ENCODE measurements around the gene TMEM179B. TPM values are rescaled to one million over a fixed set of nuclear protein-coding genes. Genes with fewer than 3 reads are reported as not detected.

TMEM179B gene
- total RNA-seq, 2 experiments from 2014 or later = 48.7 to 52.2 TPM

GRCh38 chr11:62794201-62794775, 7.1 kb downstream of the TMEM179B start:
- Mint-ChIP-seq H3K27ac (no peak overlapping the region), H3K4me3 (no peak overlapping the region), H3K9me3 (no peaks in the 10 kb centered on the region), H3K4me1 (peaks cover 29% of the 10 kb centered on the region), H3K27me3 (no peaks in the 10 kb centered on the region), H3K36me3 (peaks cover 37% of the 10 kb centered on the region)
- POLR2A ChIA-PET = interaction anchor here (0.8 to 2.3 kb wide), 7 partner anchors 10 to 67 kb away, joined by 3 to 11 read pairs (median 7); partner anchors contain the start of genes HNRNPUL2, NXF1, TEX54 and ZBTB3
- DNase-seq (no peak), ATAC-seq (ENCODE audit: low read depth) (no peak)

- POLR2A ChIA-PET = interaction anchor here (0.8 to 1.6 kb wide), 3 partner anchors 36 to 59 kb away, joined by 3 to 4 read pairs (median 4); no protein-coding TSS in a partner anchor
- H3K4me1 Mint-ChIP-seq = peaks cover 14% of the 10 kb centered on the region
- no peak overlapping the region for H3K27ac Mint-ChIP-seq
- no peak overlapping the region for H3K4me3 Mint-ChIP-seq
- peaks cover 42% of the 10 kb centered on the region for H3K36me3 Mint-ChIP-seq
- DNase-seq (no peak), ATAC-seq (ENCODE audit: low read depth) (no peak)
- H3K27me3 Mint-ChIP-seq = no peaks in the 10 kb centered on the region
- H3K9me3 Mint-ChIP-seq = no peaks in the 10 kb centered on the region
These were observed 9.1 kb downstream of the TMEM179B start for GRCh38 chr11:62796281-62796680.

DNA sequence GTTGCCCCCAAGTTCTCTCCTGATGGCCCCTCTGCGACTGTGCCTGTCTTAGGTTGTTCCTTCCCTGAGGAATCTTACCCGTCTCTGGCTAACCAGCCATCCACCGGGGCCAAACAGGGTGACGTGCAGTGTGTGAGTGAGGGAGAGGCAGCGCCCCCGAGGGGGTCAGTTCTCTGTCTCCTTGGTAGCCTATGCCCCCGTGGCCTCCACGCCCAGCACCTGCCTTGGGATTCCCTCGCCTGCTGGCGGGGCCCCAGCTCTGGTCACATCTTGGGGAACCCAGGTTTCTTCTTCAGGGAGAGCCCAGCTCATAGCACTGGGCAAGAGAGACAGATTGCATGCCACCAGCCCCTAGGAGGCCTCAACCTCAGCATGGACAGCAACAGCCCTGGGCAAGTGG, 12.3 kb downstream of the TMEM179B start:
- peak overlapping the region; percentile 42 for H3K27ac Mint-ChIP-seq

DNA sequence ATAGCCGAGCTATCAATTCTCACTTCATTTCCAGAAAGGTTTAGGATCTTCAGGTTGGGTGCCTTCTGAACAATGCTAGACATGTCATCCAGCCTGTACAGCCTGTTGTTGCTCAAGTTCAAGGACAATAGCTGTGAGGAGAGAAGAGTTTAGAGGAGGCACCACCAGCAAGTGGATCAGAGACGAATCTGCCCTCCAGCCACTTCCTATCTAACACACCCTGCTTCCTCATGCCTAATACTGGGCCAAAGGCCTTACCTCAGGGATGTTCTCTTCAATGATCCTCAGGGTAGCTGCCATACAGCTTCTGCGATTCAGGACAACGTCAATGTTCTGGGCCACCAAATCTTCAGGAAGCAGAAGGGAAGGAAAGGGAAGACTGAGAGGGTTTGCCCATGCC, 13.9 kb downstream of the TMEM179B start:
- no peaks in the 10 kb centered on the region for H3K27me3 Mint-ChIP-seq
- no peak overlapping the region for H3K4me3 Mint-ChIP-seq
- no peak overlapping the region for H3K27ac Mint-ChIP-seq
- ATAC-seq (ENCODE audit: low read depth) (no peak), DNase-seq (no peak)
- peaks cover 26% of the 10 kb centered on the region for H3K4me1 Mint-ChIP-seq
- no peaks in the 10 kb centered on the region for H3K9me3 Mint-ChIP-seq
- H3K36me3 Mint-ChIP-seq = peaks cover 34% of the 10 kb centered on the region
- POLR2A ChIA-PET = interaction anchor here (1.1 to 9.0 kb wide), 6 partner anchors 8 to 61 kb away, joined by 5 to 98 read pairs (median 10); partner anchors contain the start of genes TMEM179B and WDR74

More for the DNA sequence above, 12.3 kb downstream of the TMEM179B start:
- no peaks in the 10 kb centered on the region for H3K27me3 Mint-ChIP-seq
- H3K9me3 Mint-ChIP-seq = no peaks in the 10 kb centered on the region
- POLR2A ChIA-PET = interaction anchor here (2.1 kb wide), 1 partner anchor 12 kb away, joined by 14 read pairs; the partner anchor contains the start of gene TMEM179B
- no peak for DNase-seq
- no peak for ATAC-seq (ENCODE audit: low read depth)
- peaks cover 41% of the 10 kb centered on the region for H3K36me3 Mint-ChIP-seq
- peaks cover 25% of the 10 kb centered on the region for H3K4me1 Mint-ChIP-seq
- H3K4me3 Mint-ChIP-seq = no peak overlapping the region

DNA sequence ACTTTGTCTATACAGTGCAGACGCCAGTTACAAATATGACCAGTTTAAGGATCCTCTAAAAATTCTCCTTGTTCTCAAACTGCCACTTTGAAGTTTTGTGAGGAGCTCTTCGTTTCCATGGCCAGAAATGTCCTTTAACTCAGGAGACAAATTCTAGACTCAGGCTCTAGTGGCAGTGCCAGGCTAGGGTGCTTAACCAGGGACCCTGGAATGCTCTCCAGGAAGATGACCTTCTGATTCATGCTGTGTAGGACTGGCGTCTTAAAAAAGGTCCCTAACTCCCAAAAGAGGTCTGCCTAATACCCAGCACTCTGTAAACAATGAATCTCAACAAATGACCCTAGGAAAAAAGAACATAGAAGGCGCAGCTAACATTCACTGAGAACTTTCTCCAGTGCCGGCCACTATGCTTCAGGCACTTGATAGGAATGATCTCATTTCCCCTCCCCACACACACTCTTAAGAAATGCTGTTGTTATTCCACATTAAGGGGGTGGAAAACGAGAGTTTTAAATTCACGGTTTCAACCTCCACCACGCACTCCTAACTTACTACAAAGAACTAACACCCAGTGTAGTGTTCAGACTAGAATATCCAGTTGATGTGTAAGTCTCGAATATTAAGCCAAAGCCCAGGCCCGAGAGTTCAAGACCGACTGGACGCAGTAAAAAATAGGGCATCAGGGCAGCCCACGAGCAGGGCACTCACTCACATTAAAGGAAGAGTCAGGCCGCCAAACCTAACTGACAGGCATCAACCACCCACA, 17.3 kb downstream of the TMEM179B start:
- Mint-ChIP-seq H3K4me3 (peak overlapping the region; percentile 99), H3K9me3 (no peaks in the 10 kb centered on the region), H3K36me3 (peaks cover 23% of the 10 kb centered on the region), H3K27ac (peak overlapping the region; percentile 95), H3K4me1 (peaks cover 33% of the 10 kb centered on the region), H3K27me3 (no peaks in the 10 kb centered on the region)
- no peak for DNase-seq
- ATAC-seq (ENCODE audit: low read depth) = no peak
- POLR2A ChIA-PET = interaction anchor here (0.5 to 9.0 kb wide), 11 partner anchors 10 to 136 kb away, joined by 3 to 98 read pairs (median 5); partner anchors contain the start of genes POLR2G, STX5, TMEM179B and WDR74

DNA sequence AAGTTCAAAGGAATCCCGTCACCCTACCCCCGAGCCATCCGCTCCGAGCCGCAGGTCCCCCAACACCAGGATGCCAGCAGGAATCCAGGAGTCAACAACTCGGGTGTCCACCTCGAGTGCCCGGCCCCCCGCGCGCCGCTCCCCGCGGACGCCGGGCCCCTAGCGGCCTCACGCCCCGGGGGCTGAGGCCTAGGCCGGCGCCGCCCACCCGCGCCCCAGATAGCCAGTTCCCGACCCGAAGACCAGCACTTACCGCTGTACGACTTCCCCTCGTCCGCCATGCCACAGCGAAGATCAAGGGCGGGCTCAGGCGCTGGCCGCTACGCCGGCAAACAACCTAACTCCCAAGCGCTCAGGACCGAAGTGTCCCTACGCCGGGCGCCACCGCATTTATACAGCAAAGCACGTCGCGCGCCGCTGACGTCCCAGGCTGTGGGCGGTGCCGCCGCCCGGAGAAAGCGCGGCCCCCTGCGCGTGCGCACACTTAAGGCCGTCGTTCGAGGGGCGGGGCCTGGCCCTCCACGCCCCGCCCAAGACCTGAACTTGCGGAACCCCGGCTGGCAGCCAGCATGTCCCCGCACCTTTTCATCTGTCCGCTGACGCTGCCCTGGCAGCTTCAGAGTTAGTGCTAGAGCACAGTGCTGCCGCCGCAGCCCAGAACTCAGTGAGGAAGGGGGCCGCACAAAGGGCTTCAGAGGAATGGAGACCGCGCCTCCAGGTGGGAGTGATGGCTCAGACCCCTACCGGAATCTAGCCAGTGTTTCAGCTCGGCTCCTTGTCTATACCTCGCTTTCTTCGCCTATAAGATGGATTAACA, 18.1 kb downstream of the TMEM179B start, which contains the start of gene NXF1:
NXF1 (minus strand) TSS at position 365 of the 817 bp plus-strand sequence; CDS start at position 281, 84 bp downstream.
- POLR2A ChIA-PET = interaction anchor here (0.5 to 9.0 kb wide), 19 partner anchors 9 to 166 kb away, joined by 3 to 98 read pairs (median 8); partner anchors contain the start of genes GNG3, HNRNPUL2, SLC3A2 and STX5
- no peaks in the 10 kb centered on the region for H3K27me3 Mint-ChIP-seq
- H3K36me3 Mint-ChIP-seq = peaks cover 19% of the 10 kb centered on the region
- H3K9me3 Mint-ChIP-seq = no peaks in the 10 kb centered on the region
- peak within 1 kb of the TSS; percentile 99 for H3K27ac Mint-ChIP-seq
- H3K4me1 Mint-ChIP-seq = peaks cover 33% of the 10 kb centered on the region
- DNase-seq (peak; percentile 100), ATAC-seq (ENCODE audit: low read depth) (peak; percentile 83)
- peak within 1 kb of the TSS; percentile 99 for H3K4me3 Mint-ChIP-seq

GRCh38 chr11:62805961-62806441, 18.8 kb downstream of the TMEM179B start:
- DNase-seq (no peak), ATAC-seq (ENCODE audit: low read depth) (peak; percentile 5)
- Mint-ChIP-seq H3K9me3 (no peaks in the 10 kb centered on the region), H3K27ac (peak overlapping the region; percentile 99), H3K27me3 (no peaks in the 10 kb centered on the region), H3K4me1 (peaks cover 33% of the 10 kb centered on the region), H3K4me3 (peak overlapping the region; percentile 99), H3K36me3 (peaks cover 16% of the 10 kb centered on the region)
- POLR2A ChIA-PET = interaction anchor here (0.5 to 9.0 kb wide), 19 partner anchors 9 to 166 kb away, joined by 3 to 98 read pairs (median 8); partner anchors contain the start of genes GNG3, HNRNPUL2, SLC3A2 and STX5

DNA sequence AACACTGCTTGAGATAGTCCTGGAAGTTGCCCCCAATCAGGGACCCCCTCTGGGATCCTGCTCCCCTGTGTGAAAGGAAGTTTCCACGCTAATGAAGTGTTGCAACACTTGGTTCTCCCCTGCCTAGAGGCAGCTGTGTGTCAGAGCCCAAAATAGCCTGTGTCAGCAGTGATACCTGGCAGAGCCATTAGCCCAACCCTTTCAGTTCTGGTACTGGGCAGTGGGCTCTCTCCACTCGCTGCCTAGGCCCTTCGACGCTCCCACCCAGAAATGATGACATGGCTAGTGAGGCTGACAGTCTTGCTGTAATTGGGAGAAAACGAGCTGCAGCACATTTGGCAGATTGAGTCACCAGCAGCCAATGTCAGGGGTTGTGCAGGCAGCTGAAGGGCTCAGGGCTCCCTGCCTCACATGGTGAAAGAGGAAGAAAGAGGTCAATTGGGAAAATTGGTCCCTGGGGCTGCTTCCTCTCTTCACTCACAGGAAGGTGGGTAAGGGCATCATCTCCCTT, 19.5 kb downstream of the TMEM179B start:
- H3K4me3 Mint-ChIP-seq = peak overlapping the region; percentile 99
- H3K9me3 Mint-ChIP-seq = no peaks in the 10 kb centered on the region
- DNase-seq = no peak
- no peaks in the 10 kb centered on the region for H3K27me3 Mint-ChIP-seq
- peaks cover 11% of the 10 kb centered on the region for H3K36me3 Mint-ChIP-seq
- H3K4me1 Mint-ChIP-seq = peaks cover 30% of the 10 kb centered on the region
- POLR2A ChIA-PET = interaction anchor here (0.8 to 9.0 kb wide), 16 partner anchors 10 to 135 kb away, joined by 3 to 98 read pairs (median 8); partner anchors contain the start of genes HNRNPUL2, POLR2G, SLC3A2 and STX5
- H3K27ac Mint-ChIP-seq = peak overlapping the region; percentile 78
- ATAC-seq (ENCODE audit: low read depth) = no peak

GRCh38 chr11:62810748-62811147, 23.5 kb downstream of the TMEM179B start:
- H3K27me3 Mint-ChIP-seq = no peaks in the 10 kb centered on the region
- POLR2A ChIA-PET = interaction anchor here (1.0 kb wide), 1 partner anchor 30 kb away, joined by 4 read pairs; no protein-coding TSS in a partner anchor
- H3K9me3 Mint-ChIP-seq = no peaks in the 10 kb centered on the region
- peaks cover 3% of the 10 kb centered on the region for H3K36me3 Mint-ChIP-seq
- ATAC-seq (ENCODE audit: low read depth) = no peak
- no peak overlapping the region for H3K27ac Mint-ChIP-seq
- H3K4me1 Mint-ChIP-seq = peaks cover 11% of the 10 kb centered on the region
- DNase-seq = no peak
- no peak overlapping the region for H3K4me3 Mint-ChIP-seq

GRCh38 chr11:62811659-62812058, 24.5 kb downstream of the TMEM179B start:
- peaks cover 3% of the 10 kb centered on the region for H3K36me3 Mint-ChIP-seq
- H3K4me3 Mint-ChIP-seq = no peak overlapping the region
- no peak for ATAC-seq (ENCODE audit: low read depth)
- POLR2A ChIA-PET = interaction anchor here (0.6 kb wide), 1 partner anchor 19 kb away, joined by 4 read pairs; no protein-coding TSS in a partner anchor
- H3K27ac Mint-ChIP-seq = no peak overlapping the region
- H3K27me3 Mint-ChIP-seq = no peaks in the 10 kb centered on the region
- DNase-seq = no peak
- no peaks in the 10 kb centered on the region for H3K9me3 Mint-ChIP-seq
- peaks cover 5% of the 10 kb centered on the region for H3K4me1 Mint-ChIP-seq

GRCh38 chr11:62816557-62816956, 29.4 kb downstream of the TMEM179B start:
- Mint-ChIP-seq H3K4me1 (peaks cover 1% of the 10 kb centered on the region), H3K27ac (no peak overlapping the region), H3K9me3 (no peaks in the 10 kb centered on the region), H3K36me3 (peaks cover 6% of the 10 kb centered on the region), H3K4me3 (no peak overlapping the region), H3K27me3 (no peaks in the 10 kb centered on the region)
- DNase-seq = no peak
- ATAC-seq (ENCODE audit: low read depth) = no peak
- POLR2A ChIA-PET = interaction anchor here (0.7 to 2.9 kb wide), 9 partner anchors 9 to 849 kb away, joined by 3 to 10 read pairs (median 4); partner anchors contain the start of genes NXF1, TEX54 and TMEM179B

GRCh38 chr11:62817129-62817528, 29.9 kb downstream of the TMEM179B start:
- Mint-ChIP-seq H3K4me3 (no peak overlapping the region), H3K9me3 (no peaks in the 10 kb centered on the region), H3K36me3 (peaks cover 6% of the 10 kb centered on the region), H3K27ac (no peak overlapping the region), H3K4me1 (peaks cover 1% of the 10 kb centered on the region), H3K27me3 (no peaks in the 10 kb centered on the region)
- POLR2A ChIA-PET = interaction anchor here (0.7 to 2.9 kb wide), 7 partner anchors 10 to 849 kb away, joined by 3 to 10 read pairs (median 4); partner anchors contain the start of genes NXF1, TEX54 and TMEM179B
- DNase-seq (no peak), ATAC-seq (ENCODE audit: low read depth) (no peak)
